Testis (tissue), 2 donors: ENCODE data around the gene BMP6.

Experiments
- POLR2A ChIP-seq: fragments of 450-650 bp; IDR thresholded peaks from one replicate; pipeline ENCODE4 v1.6.1; 2017; ENCODE audit warnings: antibody characterized with exemption, mild to moderate bottlenecking, moderate library complexity
- TF ChIP-seq, protein P1 (sequence below), 3 experiments: fragments of 450-650 bp in 2 of 3; fragments of 200-600 bp in 1 of 3; sonication (generic) in 1 of 3; IDR thresholded peaks; one replicate each; pipeline ENCODE4 v1.5.1; 2016 to 2019; ENCODE audit warnings: antibody characterized with exemption in 3 of 3, mild to moderate bottlenecking in 2 of 3, moderate library complexity in 1 of 3

DNA sequence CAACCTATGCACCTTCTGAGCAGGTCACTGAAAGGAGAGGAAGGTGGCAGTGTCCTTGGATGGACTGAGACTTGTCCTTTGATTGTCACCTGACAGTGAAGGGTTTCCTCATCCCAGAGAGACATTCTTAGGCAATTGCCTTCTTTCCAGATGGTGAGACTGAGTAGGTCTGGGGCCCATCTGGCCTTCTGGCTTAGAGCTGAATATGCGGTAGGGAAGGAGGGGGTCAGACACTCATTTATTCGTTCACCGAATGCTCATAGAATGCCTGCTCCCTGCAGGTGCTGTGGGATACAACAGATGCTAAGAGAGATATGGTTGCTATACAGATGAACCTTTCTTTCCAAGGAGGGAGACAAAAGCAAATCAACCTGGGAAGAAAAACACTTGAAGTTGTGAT lies 76.8 kb downstream of the BMP6 start:
- TF ChIP-seq, protein P1, sequence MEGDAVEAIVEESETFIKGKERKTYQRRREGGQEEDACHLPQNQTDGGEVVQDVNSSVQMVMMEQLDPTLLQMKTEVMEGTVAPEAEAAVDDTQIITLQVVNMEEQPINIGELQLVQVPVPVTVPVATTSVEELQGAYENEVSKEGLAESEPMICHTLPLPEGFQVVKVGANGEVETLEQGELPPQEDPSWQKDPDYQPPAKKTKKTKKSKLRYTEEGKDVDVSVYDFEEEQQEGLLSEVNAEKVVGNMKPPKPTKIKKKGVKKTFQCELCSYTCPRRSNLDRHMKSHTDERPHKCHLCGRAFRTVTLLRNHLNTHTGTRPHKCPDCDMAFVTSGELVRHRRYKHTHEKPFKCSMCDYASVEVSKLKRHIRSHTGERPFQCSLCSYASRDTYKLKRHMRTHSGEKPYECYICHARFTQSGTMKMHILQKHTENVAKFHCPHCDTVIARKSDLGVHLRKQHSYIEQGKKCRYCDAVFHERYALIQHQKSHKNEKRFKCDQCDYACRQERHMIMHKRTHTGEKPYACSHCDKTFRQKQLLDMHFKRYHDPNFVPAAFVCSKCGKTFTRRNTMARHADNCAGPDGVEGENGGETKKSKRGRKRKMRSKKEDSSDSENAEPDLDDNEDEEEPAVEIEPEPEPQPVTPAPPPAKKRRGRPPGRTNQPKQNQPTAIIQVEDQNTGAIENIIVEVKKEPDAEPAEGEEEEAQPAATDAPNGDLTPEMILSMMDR (IDR thresholded peaks at IDR 0.05), result no peak
- TF ChIP-seq POLR2A, result no peak
